ENCODE data around the gene PICK1.

The PICK1 gene

GRCh38 chr22:38080850-38081635 lies 23.8 kb downstream of the PICK1 start:
- DNase-seq: peak; percentile 53
- H3K27ac ChIP-seq (ENCODE audit: low read depth, low read length): no peak overlapping the region
- no peak overlapping the region for H3K4me3 ChIP-seq (ENCODE audit: low read length)
- H3K79me2 ChIP-seq (ENCODE audit: control insufficient read depth, insufficient read depth, low read length): no peaks in the 10 kb centered on the region
- H3K56ac ChIP-seq (ENCODE audit: low read length): peak overlapping the region; percentile 64
- H3K79me1 ChIP-seq (ENCODE audit: low read length): no peaks in the 10 kb centered on the region
- no peaks in the 10 kb centered on the region for H3K36me3 ChIP-seq (ENCODE audit: control insufficient read depth, insufficient read depth, low read length)
- H3K23ac ChIP-seq (ENCODE audit: low read length): no peak overlapping the region
- H2BK5ac ChIP-seq (ENCODE audit: low read length): no peak overlapping the region
- H3K4me1 ChIP-seq (ENCODE audit: control insufficient read depth, low read depth, low read length): no peaks in the 10 kb centered on the region
- H3K4ac ChIP-seq (ENCODE audit: low read depth, low read length): no peak overlapping the region
- H3K18ac ChIP-seq (ENCODE audit: low read length): no peak overlapping the region
- peak overlapping the region; percentile 40 for H3K9ac ChIP-seq (ENCODE audit: low read length)
- H2AK5ac ChIP-seq (ENCODE audit: low read length): no peak overlapping the region
- no peak overlapping the region for H2BK15ac ChIP-seq (replicated peaks; ENCODE audit: low read depth)
- no CpG with 5 or more reads among the region's 110 CpGs for WGBS (ENCODE audit: extremely low coverage, insufficient coverage, low lambda C conversion rate)
- no peak overlapping the region for H2BK120ac ChIP-seq (ENCODE audit: low read depth, low read length)
- no peak overlapping the region for H4K8ac ChIP-seq (ENCODE audit: low read depth, low read length)
- H4K5ac ChIP-seq (ENCODE audit: low read length): no peak overlapping the region
- H3K27me3 ChIP-seq (ENCODE audit: insufficient read depth, low read length, poor library complexity): peaks cover 2% of the 10 kb centered on the region
- H3K4me2 ChIP-seq (ENCODE audit: low read length): peak overlapping the region; percentile 27

GRCh38 chr22:38081636-38081940 lies 24.4 kb downstream of the PICK1 start:
- Histone ChIP-seq H2BK5ac (ENCODE audit: low read length) (no peak overlapping the region), H3K4me2 (ENCODE audit: low read length) (no peak overlapping the region), H3K4ac (ENCODE audit: low read depth, low read length) (no peak overlapping the region), H2AK5ac (ENCODE audit: low read length) (no peak overlapping the region), H4K8ac (ENCODE audit: low read depth, low read length) (no peak overlapping the region), H3K4me1 (ENCODE audit: control insufficient read depth, low read depth, low read length) (no peaks in the 10 kb centered on the region), H3K27ac (ENCODE audit: low read depth, low read length) (no peak overlapping the region), H3K9ac (ENCODE audit: low read length) (no peak overlapping the region), H3K23ac (ENCODE audit: low read length) (no peak overlapping the region), H3K79me2 (ENCODE audit: control insufficient read depth, insufficient read depth, low read length) (no peaks in the 10 kb centered on the region), H3K27me3 (ENCODE audit: insufficient read depth, low read length, poor library complexity) (peaks cover 2% of the 10 kb centered on the region), H4K5ac (ENCODE audit: low read length) (no peak overlapping the region), H3K36me3 (ENCODE audit: control insufficient read depth, insufficient read depth, low read length) (no peaks in the 10 kb centered on the region), H2BK15ac (replicated peaks; ENCODE audit: low read depth) (no peak overlapping the region), H3K4me3 (ENCODE audit: low read length) (no peak overlapping the region), H3K18ac (ENCODE audit: low read length) (no peak overlapping the region), H3K79me1 (ENCODE audit: low read length) (no peaks in the 10 kb centered on the region), H2BK120ac (ENCODE audit: low read depth, low read length) (no peak overlapping the region), H3K56ac (ENCODE audit: low read length) (no peak overlapping the region)
- no CpG with 5 or more reads among the region's 17 CpGs for WGBS (ENCODE audit: extremely low coverage, insufficient coverage, low lambda C conversion rate)
- DNase-seq: no peak

DNA sequence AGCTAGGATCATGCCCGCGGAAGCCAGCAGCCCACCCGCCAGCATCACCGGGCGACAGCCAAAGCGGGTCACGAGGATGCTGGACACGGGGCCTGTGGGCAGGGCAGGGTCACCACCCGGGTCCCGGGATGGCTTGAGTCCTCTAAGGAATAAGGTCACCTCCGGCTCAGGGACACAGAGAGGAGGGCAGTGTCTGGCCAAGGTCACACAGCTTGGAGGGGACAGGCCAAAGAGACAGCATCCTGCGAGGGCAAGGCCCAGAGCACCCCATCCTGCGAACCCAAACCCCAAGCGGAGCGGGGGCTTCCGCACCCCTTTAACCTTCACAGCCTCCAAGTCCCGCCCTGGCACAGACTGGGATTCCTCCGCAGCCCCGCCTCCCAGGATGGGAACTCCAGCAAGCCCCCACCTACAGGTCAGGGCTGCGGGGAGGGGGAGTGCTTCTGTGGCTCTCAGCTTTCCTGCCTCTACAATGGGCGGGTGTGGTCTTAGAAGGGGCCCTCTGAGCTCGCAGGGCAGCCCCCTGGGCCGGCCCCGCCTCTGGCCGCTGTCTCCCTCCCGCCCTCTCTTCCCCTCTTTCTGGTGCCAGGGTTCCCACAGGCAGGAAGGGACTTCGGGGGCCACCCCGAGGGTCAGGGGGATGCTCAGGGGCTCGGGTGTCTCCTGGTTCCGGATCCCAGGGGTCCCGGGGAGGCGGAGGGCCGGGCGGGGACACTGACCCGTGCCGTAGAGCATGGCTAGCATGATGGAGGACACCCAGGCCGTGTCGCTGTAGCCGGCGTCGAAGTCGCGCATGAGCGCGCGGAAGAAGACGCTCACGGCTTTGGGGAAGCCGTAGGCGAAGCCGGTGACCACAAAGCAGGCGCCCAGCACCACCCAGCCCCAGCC lies 25.0 kb downstream of the PICK1 start:
- Histone ChIP-seq H3K4ac (ENCODE audit: low read depth, low read length) (no peak overlapping the region), H3K23ac (ENCODE audit: low read length) (no peak overlapping the region), H4K8ac (ENCODE audit: low read depth, low read length) (no peak overlapping the region), H4K5ac (ENCODE audit: low read length) (no peak overlapping the region), H3K79me2 (ENCODE audit: control insufficient read depth, insufficient read depth, low read length) (no peaks in the 10 kb centered on the region), H3K56ac (ENCODE audit: low read length) (no peak overlapping the region), H3K4me2 (ENCODE audit: low read length) (no peak overlapping the region), H3K4me3 (ENCODE audit: low read length) (no peak overlapping the region), H2AK5ac (ENCODE audit: low read length) (no peak overlapping the region), H3K27ac (ENCODE audit: low read depth, low read length) (no peak overlapping the region), H3K18ac (ENCODE audit: low read length) (no peak overlapping the region), H3K36me3 (ENCODE audit: control insufficient read depth, insufficient read depth, low read length) (no peaks in the 10 kb centered on the region), H3K79me1 (ENCODE audit: low read length) (no peaks in the 10 kb centered on the region), H2BK5ac (ENCODE audit: low read length) (no peak overlapping the region), H3K27me3 (ENCODE audit: insufficient read depth, low read length, poor library complexity) (peaks cover 2% of the 10 kb centered on the region), H3K9ac (ENCODE audit: low read length) (no peak overlapping the region), H2BK120ac (ENCODE audit: low read depth, low read length) (no peak overlapping the region), H2BK15ac (replicated peaks; ENCODE audit: low read depth) (no peak overlapping the region), H3K4me1 (ENCODE audit: control insufficient read depth, low read depth, low read length) (no peaks in the 10 kb centered on the region)
- no peak for DNase-seq
- WGBS (ENCODE audit: extremely low coverage, insufficient coverage, low lambda C conversion rate): no CpG with 5 or more reads among the region's 52 CpGs

GRCh38 chr22:38082986-38083710 lies 25.9 kb downstream of the PICK1 start:
- no peak overlapping the region for H3K18ac ChIP-seq (ENCODE audit: low read length)
- no peak overlapping the region for H3K56ac ChIP-seq (ENCODE audit: low read length)
- H3K9ac ChIP-seq (ENCODE audit: low read length): no peak overlapping the region
- H3K4me3 ChIP-seq (ENCODE audit: low read length): no peak overlapping the region
- H2BK5ac ChIP-seq (ENCODE audit: low read length): no peak overlapping the region
- H3K79me2 ChIP-seq (ENCODE audit: control insufficient read depth, insufficient read depth, low read length): no peaks in the 10 kb centered on the region
- no peak overlapping the region for H3K4ac ChIP-seq (ENCODE audit: low read depth, low read length)
- no peaks in the 10 kb centered on the region for H3K36me3 ChIP-seq (ENCODE audit: control insufficient read depth, insufficient read depth, low read length)
- H3K27ac ChIP-seq (ENCODE audit: low read depth, low read length): no peak overlapping the region
- no CpG with 5 or more reads among the region's 24 CpGs for WGBS (ENCODE audit: extremely low coverage, insufficient coverage, low lambda C conversion rate)
- H2AK5ac ChIP-seq (ENCODE audit: low read length): no peak overlapping the region
- no peaks in the 10 kb centered on the region for H3K4me1 ChIP-seq (ENCODE audit: control insufficient read depth, low read depth, low read length)
- no peak overlapping the region for H2BK120ac ChIP-seq (ENCODE audit: low read depth, low read length)
- no peak overlapping the region for H2BK15ac ChIP-seq (replicated peaks; ENCODE audit: low read depth)
- H3K4me2 ChIP-seq (ENCODE audit: low read length): no peak overlapping the region
- H3K23ac ChIP-seq (ENCODE audit: low read length): no peak overlapping the region
- H3K79me1 ChIP-seq (ENCODE audit: low read length): no peaks in the 10 kb centered on the region
- peaks cover 2% of the 10 kb centered on the region for H3K27me3 ChIP-seq (ENCODE audit: insufficient read depth, low read length, poor library complexity)
- DNase-seq: no peak
- no peak overlapping the region for H4K5ac ChIP-seq (ENCODE audit: low read length)
- H4K8ac ChIP-seq (ENCODE audit: low read depth, low read length): no peak overlapping the region

- Histone ChIP-seq H2BK120ac (ENCODE audit: low read depth, low read length) (no peak within 1 kb of the TSS), H3K56ac (ENCODE audit: low read length) (peak within 1 kb of the TSS; percentile 25), H3K4ac (ENCODE audit: low read depth, low read length) (no peak within 1 kb of the TSS), H2BK15ac (replicated peaks; ENCODE audit: low read depth) (no peak within 1 kb of the TSS), H3K4me1 (ENCODE audit: control insufficient read depth, low read depth, low read length) (no peaks in the 10 kb centered on the region), H4K8ac (ENCODE audit: low read depth, low read length) (no peak within 1 kb of the TSS), H3K27ac (ENCODE audit: low read depth, low read length) (no peak within 1 kb of the TSS), H3K9ac (ENCODE audit: low read length) (no peak within 1 kb of the TSS), H3K23ac (ENCODE audit: low read length) (peak within 1 kb of the TSS; percentile 1), H3K79me1 (ENCODE audit: low read length) (no peaks in the 10 kb centered on the region), H3K27me3 (ENCODE audit: insufficient read depth, low read length, poor library complexity) (peaks cover 2% of the 10 kb centered on the region), H3K4me3 (ENCODE audit: low read length) (no peak within 1 kb of the TSS), H3K36me3 (ENCODE audit: control insufficient read depth, insufficient read depth, low read length) (no peaks in the 10 kb centered on the region), H3K79me2 (ENCODE audit: control insufficient read depth, insufficient read depth, low read length) (no peaks in the 10 kb centered on the region), H3K18ac (ENCODE audit: low read length) (no peak within 1 kb of the TSS), H2BK5ac (ENCODE audit: low read length) (no peak within 1 kb of the TSS), H4K5ac (ENCODE audit: low read length) (no peak within 1 kb of the TSS), H2AK5ac (ENCODE audit: low read length) (no peak within 1 kb of the TSS), H3K4me2 (ENCODE audit: low read length) (no peak within 1 kb of the TSS)
- DNase-seq: peak; percentile 57
- no CpG with 5 or more reads among the region's 16 CpGs for WGBS (ENCODE audit: extremely low coverage, insufficient coverage, low lambda C conversion rate)
These were observed 26.9 kb downstream of the PICK1 start, which contains the start of gene SLC16A8 for GRCh38 chr22:38083931-38084631. TSS of gene SLC16A8 (minus strand) at chr22:38084184. CDS start at chr22:38082873, 1,311 bp downstream.
